Right lobe of liver (tissue), 6 donors: ENCODE data around the gene GSN. TPM values are rescaled to one million over a fixed set of nuclear protein-coding genes. Genes with fewer than 3 reads are reported as not detected.

Source experiments
- ATAC-seq, 4 donors: fragments of 200-7000 bp; cut with Tn5 transposase; one replicate each; pipeline ENCODE4 v1.9.1; 2020; ENCODE audit warnings: mild to moderate bottlenecking in 4 of 4, moderate library complexity in 4 of 4
- DNase-seq, 3 donors: peaks; one replicate each; pipeline ENCODE4 v3.0.0-alpha.2; 2020
- H3K27ac ChIP-seq, 3 donors: fragments of 200-600 bp; one replicate each; pipeline ENCODE4 v1.8.0; 2022
- H3K27me3 ChIP-seq, 2 donors: fragments of 200-600 bp; one replicate each; pipeline ENCODE4 v1.8.0; 2022
- H3K36me3 ChIP-seq, 4 donors: fragments of 200-600 bp; sonication (generic) in 1 of 4; one replicate each; pipeline versions ENCODE4 v1.5.1 to v1.8.0; 2017 to 2022; ENCODE audit warnings: control low read depth in 1 of 4
- H3K4me1 ChIP-seq, 4 donors: fragments of 200-600 bp; sonication (generic) in 1 of 4; one replicate each; pipeline versions ENCODE4 v1.5.1 to v1.8.0; 2017 to 2022; ENCODE audit warnings: control low read depth in 1 of 4
- H3K4me3 ChIP-seq, 3 donors: fragments of 200-600 bp; one replicate each; pipeline ENCODE4 v1.8.0; 2022
- H3K9me3 ChIP-seq, 4 donors: fragments of 200-600 bp; sonication (generic) in 1 of 4; one replicate each; pipeline versions ENCODE4 v1.5.1 to v1.8.0; 2017 to 2022; ENCODE audit warnings: control low read depth in 1 of 4
- POLR2A ChIP-seq: fragments of 450-650 bp; IDR thresholded peaks from one replicate; pipeline ENCODE4 v1.6.1; 2017; ENCODE audit warnings: antibody characterized with exemption, mild to moderate bottlenecking
- whole genome bisulfite sequencing: methylation state at CpG from one replicate; pipeline ENCODE4 v1.1.6; 2018; ENCODE audit warnings: low coverage, low lambda C conversion rate; ENCODE audit not compliant: insufficient coverage; ENCODE audit errors: missing lambda C conversion rate; 5-methylcytosine and 5-hydroxymethylcytosine counted together
- intact Hi-C, 2 donors: fragments of 100-400 bp; cut with DNase I; formaldehyde crosslinking; loops; one replicate each; pipeline versions ENCODE4 v1.11.2 to v1.14.1; 2022
- long read RNA-seq: library from polyadenylated mRNA; unstranded; transcript quantifications from one replicate; pipeline ENCODE4 v2.0.0, GENCODE V29; 2019
- total RNA-seq, 6 experiments: library from RNA; depleted of rRNA in 2 of 6; stranded (reverse); fragments of >200 nt in 2 of 6; fragmentation: NEBNext Ultra II Directional in 3 of 6; extraction: Animal tissue kit (Norgen Biotek cat#: 25700) in 3 of 6; gene quantifications; one replicate each; pipeline versions ENCODE4 v1.1.0 to v1.2.4, GENCODE V29; 2016 to 2023
- TF ChIP-seq, protein P1 (sequence below), 4 donors: fragments of 200-600 bp in 3 of 4; fragments of 450-650 bp in 1 of 4; IDR thresholded peaks; one replicate each; pipeline versions ENCODE4 v1.5.1 to v1.8.0; 2016 to 2022; ENCODE audit warnings: antibody characterized with exemption in 4 of 4, mild to moderate bottlenecking in 2 of 4
- donor health status: DM: no; HTN: yes; CAD: no.
- donor health status: DM: no; HTN: no; CAD: no.
- donor health status: DM: no; HTN: no; CAD: no.
- donor health status: DM: no; HTN: yes; CAD: no.
- donor health status: DM: no; HTN: yes; CAD: no.

GSN gene
- total RNA-seq: 10 to 100 TPM; 23.1 to 96.9 (median 38.8) TPM
- long read RNA-seq, transcript GSN-201 (6 exons, 879 nt): major isoform, 11 of 23 reads
- long read RNA-seq, partial matches to known transcripts: 8 of 23 reads
- long read RNA-seq, other reads (novel, unspliced or antisense): 2 of 23 reads

DNA sequence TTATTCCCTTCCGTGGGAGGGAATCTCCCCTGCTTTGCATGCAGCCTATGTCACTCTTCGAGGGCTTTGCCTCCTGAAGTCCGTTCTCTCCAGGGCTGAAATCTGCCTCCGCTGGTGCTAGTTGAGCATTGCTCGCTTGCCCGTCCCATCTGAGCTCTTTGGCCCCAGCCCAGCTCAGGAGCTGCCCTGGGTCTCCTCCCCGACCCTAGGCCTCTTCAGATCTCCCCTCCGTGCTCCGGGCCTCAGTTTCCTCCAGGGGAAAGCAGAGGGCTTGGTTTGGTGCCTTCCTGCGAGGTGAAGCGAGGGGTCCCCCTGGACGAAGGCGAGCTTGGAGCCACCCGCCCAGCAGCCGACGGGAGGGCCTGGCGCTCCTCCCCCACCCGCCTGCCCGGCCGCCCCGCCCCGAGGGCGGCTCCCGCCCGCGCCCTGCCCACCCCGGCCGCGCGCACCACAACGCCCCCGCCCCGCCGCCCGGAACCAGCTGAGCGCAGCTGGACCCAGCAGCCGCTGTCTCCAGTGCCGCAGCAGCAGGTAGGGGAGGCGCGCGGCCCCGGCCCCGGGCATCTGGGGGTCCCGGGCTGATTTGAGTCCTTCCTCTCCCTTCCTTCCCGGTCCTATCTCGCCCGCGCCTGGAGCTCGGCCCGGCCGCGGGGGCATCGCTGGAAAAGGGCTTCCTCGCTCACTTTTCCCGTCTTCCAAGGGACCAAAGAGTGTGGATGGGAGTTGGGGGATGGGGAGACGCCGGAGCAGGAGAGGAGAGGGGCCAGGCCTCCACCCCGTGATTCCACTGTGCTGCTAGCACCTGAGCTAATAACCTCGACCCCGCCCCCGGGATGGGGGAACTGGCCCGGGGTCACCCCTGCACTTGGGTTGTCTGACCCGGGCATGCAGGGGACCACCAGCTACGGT is at the start of gene GSN:
Gene GSN (plus strand): TSS at position 474 of the 909 bp plus-strand sequence. CDS start 33,810 bp downstream, outside the sequence.
- Histone ChIP-seq H3K4me3 (peak within 1 kb of the TSS; percentile 71 to 73 (median 73)), H3K36me3 (no peaks in the 10 kb centered on the region), H3K4me1 (peaks cover 0 to 6% (median 2%) of the 10 kb centered on the region in 4 donors), H3K9me3 (no peaks in the 10 kb centered on the region), H3K27ac (peak within 1 kb of the TSS in 2 of 3 donors; percentile 41 to 68), H3K27me3 (no peaks in the 10 kb centered on the region)
- TF ChIP-seq POLR2A: peak; percentile 62
- TF ChIP-seq, protein P1, sequence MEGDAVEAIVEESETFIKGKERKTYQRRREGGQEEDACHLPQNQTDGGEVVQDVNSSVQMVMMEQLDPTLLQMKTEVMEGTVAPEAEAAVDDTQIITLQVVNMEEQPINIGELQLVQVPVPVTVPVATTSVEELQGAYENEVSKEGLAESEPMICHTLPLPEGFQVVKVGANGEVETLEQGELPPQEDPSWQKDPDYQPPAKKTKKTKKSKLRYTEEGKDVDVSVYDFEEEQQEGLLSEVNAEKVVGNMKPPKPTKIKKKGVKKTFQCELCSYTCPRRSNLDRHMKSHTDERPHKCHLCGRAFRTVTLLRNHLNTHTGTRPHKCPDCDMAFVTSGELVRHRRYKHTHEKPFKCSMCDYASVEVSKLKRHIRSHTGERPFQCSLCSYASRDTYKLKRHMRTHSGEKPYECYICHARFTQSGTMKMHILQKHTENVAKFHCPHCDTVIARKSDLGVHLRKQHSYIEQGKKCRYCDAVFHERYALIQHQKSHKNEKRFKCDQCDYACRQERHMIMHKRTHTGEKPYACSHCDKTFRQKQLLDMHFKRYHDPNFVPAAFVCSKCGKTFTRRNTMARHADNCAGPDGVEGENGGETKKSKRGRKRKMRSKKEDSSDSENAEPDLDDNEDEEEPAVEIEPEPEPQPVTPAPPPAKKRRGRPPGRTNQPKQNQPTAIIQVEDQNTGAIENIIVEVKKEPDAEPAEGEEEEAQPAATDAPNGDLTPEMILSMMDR (IDR thresholded peaks at IDR 0.05): peak in 1 of 4 donors; percentile 8
- intact Hi-C loops: no loop called here
- ATAC-seq (peak; percentile 94 to 96 (median 95)), DNase-seq (peak; percentile 85 to 89 (median 87))
- 13% methylated on average over 7 of the region's 64 CpGs for WGBS

DNA sequence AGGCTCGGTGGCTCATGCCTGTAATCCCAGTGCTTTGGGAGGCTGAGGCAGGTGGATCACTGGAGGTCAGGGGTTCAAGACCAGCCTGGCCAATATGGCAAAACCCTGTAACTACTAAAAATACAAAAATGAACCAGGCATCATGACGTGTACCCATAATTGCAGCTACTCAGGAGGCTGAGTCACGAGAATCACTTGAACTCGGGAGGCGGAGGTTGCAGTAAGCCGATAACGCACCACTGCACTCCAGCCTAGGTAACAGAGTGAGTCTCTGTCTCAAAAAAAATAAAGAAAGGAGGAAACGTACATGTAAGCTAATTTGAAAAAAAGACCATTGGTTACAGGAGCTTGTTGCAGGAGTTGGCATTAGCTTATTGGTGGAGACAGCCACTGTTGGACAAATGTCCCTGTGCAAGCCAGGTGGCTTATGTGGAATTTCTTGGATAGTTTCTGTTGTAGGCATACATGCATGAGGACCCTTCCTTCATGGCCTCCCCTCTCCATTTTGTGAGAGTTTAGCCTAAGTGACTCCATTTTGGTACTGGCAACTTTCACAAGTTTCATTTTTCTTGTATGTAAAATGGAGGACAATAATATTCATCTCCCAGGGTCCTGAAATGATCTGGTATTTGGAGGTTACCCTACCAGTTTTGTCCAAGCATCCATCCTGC is 49.5 kb upstream of the GSN start:
- no peaks in the 10 kb centered on the region for H3K36me3 ChIP-seq
- DNase-seq: no peak
- H3K9me3 ChIP-seq: no peaks in the 10 kb centered on the region
- no peaks in the 10 kb centered on the region for H3K4me1 ChIP-seq
- WGBS: 87% methylated on average over 8 of the region's 8 CpGs
- no peak overlapping the region for H3K27ac ChIP-seq
- H3K27me3 ChIP-seq: no peaks in the 10 kb centered on the region
- intact Hi-C loops: loop anchor here in 1 of 2 donors (10.0 kb wide), 1 partner anchor 176 kb away; no protein-coding TSS in a partner anchor
- ATAC-seq: no peak
- no peak overlapping the region for H3K4me3 ChIP-seq
- TF ChIP-seq POLR2A: no peak
- TF ChIP-seq, protein P1 (IDR thresholded peaks at IDR 0.05): no peak

DNA sequence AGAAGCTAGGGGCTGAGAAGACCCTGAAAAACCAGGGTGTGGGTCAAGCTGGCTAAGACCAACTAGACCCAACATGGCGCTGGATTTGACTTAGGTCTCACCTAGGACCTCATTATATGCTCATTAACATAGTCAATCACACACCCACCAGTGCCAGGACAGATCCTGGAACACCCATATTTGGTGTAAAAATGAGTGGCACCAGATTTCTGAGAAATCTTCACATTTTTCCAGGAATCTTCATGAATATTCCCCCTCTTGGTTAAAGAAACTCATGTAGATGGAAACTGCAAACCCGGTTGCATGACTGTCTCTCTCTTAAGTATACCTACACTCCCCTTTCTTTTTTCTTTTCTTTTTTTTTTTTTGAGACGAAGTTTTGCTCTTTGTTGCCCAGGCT is 48.4 kb upstream of the GSN start:
- H3K4me3 ChIP-seq: no peak overlapping the region
- DNase-seq: no peak
- 93% methylated on average over 3 of the region's 3 CpGs for WGBS
- H3K4me1 ChIP-seq: no peaks in the 10 kb centered on the region
- H3K9me3 ChIP-seq: no peaks in the 10 kb centered on the region
- no peak for ATAC-seq
- H3K27ac ChIP-seq: no peak overlapping the region
- intact Hi-C loops: loop anchor here in 1 of 2 donors (10.0 kb wide), 1 partner anchor 175 kb away; no protein-coding TSS in a partner anchor
- no peaks in the 10 kb centered on the region for H3K36me3 ChIP-seq
- TF ChIP-seq, protein P1 (IDR thresholded peaks at IDR 0.05): no peak
- TF ChIP-seq POLR2A: no peak
- H3K27me3 ChIP-seq: no peaks in the 10 kb centered on the region

DNA sequence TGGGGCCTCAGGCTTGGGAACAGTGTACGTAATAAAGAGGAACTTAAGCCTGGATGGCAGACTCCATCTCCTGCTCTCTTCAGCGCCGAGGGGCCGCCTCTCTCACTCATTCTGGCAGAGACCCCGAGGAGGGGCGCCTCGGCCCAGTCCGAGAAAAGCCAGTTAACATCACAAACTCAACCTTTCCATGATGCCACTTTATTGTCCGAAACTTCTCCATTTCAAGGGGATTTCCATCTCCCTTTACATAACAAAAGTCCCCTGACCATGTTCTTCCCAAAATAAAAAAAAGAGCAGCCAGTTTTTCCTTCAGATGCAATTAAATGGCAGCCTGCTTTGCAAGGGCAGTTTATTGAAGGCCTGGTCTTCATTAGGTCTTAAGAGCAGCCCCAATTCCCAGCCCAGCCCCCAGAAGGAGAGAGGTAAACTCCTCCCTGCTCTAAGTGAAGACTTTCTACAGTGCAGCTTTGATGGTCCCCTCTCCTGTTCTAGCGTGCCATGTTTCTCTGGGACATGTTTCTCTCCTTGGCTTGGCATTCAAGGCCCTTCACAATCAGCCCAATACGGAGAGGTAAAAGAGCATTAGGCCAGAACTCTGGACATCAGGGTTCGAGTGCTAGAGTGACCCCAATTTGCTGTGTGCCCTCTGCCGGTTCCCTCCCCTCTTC is 46.8 kb upstream of the GSN start:
- intact Hi-C loops: no loop called here

More for the DNA sequence above, 46.8 kb upstream of the GSN start:
- Histone ChIP-seq H3K4me1 (no peaks in the 10 kb centered on the region), H3K27ac (no peak overlapping the region), H3K36me3 (no peaks in the 10 kb centered on the region), H3K4me3 (no peak overlapping the region), H3K9me3 (no peaks in the 10 kb centered on the region), H3K27me3 (no peaks in the 10 kb centered on the region)
- ATAC-seq: peak in 1 of 4 donors; percentile 31
- DNase-seq: no peak
- 63% methylated on average over 12 of the region's 13 CpGs for WGBS
- no peak for TF ChIP-seq POLR2A
- TF ChIP-seq, protein P1 (IDR thresholded peaks at IDR 0.05): no peak
